Muscle of back (tissue), 11 donors: Measurements from ENCODE around the gene E2F4. TPM values are rescaled to one million over a fixed set of nuclear protein-coding genes. Genes with fewer than 3 reads are reported as not detected.

Experiments used
- DNase-seq, 3 donors: peaks; one replicate each; pipeline versions ENCODE4 v3.0.0 to v3.0.0-alpha.2; 2013
- polyA plus RNA-seq, 10 donors: library from polyadenylated mRNA; unstranded; fragments of 120-200 nt; gene quantifications; one replicate each; pipeline ENCODE4 v1.2.1, GENCODE V29; 2013; ENCODE audit not compliant: insufficient read length in 10 of 10

Gene E2F4
- polyA plus RNA-seq, 10 donors: 31.7 to 48.1 (median 41.0) TPM

- no peak for DNase-seq
These were observed 35.7 kb upstream of the E2F4 start for GRCh38 chr16:67156143-67156844.

DNA sequence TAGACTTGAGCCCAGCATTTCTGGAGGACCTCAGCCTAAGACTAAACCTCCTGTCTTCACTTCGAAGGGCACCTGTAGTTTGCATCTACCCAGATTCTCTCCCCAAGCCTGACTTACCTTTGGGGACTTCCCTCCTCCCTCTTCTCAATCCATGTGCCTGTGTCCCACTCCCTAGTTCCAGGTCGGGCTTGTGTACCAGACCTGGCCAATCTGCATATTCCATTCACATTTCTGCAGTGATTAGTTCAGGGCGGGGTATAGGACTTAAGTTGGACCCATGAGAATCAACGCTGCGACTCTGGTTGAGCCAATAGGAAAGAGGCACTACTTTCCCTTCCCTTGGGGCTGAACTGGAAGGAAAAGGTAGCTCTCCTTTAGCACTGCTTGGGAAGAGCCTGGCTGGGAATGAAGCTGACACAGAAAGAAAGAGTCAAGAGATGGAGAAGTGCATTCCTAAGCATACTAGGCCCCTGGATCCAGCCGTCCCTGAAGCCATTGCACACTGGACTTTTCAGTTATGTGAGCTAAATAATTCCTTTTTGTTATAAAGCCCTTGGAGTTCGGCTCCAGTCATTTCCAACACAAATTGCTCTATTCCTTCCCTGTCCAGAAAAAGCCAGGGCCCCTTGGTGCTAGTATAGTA is 34.7 kb upstream of the E2F4 start:
- DNase-seq: no peak

- no peak for DNase-seq
These were observed 33.9 kb upstream of the E2F4 start for GRCh38 chr16:67157892-67158635.

- peak in 1 of 3 donors; percentile 45 for DNase-seq
These were observed 33.0 kb upstream of the E2F4 start for GRCh38 chr16:67158637-67159600.

DNA sequence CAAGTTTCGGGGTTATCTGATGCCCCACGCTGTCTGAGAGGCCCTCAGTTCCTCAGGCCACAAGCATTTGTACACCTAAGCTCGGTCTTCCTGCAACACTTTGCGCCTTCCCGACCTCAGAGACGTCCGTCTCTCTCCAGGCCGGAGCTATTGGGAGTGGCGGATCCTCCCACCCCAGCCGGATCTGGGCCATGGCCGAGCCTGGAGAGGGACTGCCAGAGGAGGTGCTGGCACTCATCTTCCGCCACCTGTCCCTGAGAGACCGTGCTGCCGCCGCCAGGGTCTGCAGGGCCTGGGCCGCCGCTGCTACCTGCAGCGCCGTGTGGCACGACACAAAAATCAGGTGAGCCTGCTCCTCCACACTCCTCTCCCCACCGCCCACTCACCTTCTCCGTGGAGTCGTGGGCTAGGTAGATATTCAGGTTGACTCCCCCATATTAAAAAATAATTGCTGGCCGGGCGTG is 30.3 kb upstream of the E2F4 start:
- DNase-seq: no peak

DNA sequence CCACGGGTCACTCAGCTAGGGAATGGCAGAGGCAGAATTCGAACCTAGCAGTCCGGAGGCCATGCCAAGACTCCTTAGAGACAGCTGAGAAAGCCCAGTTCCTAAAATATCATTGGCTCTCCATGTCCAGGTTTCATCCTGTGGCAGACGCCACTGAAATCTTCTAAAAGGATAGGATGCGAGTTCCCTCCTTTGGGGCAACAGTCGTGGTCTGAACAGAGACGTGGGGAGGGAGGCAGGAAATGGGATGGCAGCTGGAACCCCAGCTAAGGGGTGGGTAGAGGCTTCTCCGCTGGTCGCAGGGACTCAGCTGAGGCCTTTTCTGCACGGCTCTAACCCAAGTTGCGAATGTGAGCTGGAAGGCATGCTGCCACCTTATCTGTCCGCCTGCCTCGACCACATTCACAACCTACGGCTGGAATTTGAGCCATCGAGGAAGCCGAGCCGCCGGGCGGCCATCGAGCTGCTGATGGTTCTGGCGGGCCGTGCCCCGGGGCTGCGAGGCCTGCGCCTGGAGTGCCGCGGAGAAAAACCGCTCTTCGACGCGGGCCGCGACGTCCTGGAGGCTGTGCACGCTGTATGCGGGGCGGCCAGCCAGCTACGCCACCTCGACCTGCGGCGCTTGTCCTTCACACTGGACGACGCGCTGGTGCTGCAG is 29.3 kb upstream of the E2F4 start:
- no peak for DNase-seq

DNA sequence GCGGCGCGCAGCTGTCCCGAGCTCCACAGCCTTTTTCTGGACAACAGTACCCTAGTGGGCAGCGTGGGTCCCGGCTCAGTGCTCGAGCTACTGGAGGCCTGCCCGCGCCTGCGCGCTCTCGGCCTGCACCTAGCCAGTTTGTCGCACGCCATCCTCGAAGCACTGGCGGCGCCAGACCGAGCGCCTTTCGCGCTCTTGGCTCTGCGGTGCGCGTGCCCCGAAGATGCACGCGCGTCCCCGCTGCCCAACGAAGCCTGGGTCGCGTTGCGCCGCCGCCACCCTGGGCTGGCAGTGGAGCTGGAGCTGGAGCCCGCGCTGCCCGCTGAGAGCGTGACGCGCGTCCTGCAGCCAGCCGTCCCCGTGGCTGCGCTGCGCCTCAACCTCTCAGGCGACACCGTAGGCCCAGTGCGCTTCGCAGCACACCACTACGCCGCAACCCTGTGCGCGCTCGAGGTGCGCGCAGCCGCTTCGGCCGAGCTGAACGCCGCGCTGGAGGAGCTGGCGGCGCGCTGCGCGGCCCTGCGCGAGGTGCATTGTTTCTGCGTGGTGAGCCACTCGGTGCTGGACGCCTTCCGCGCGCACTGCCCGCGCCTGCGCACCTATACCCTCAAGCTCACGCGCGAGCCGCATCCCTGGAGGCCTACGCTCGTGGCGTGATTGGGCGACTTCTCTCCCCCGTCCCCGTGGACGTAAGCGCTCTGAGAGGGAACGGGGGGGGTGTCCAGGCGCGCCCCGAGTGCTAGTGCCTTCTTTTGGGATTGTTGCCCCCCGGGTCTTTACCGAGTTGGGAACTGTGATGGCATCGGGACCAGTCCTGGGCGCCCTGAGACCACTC is 28.6 kb upstream of the E2F4 start:
- peak in 1 of 3 donors; percentile 78 for DNase-seq

DNA sequence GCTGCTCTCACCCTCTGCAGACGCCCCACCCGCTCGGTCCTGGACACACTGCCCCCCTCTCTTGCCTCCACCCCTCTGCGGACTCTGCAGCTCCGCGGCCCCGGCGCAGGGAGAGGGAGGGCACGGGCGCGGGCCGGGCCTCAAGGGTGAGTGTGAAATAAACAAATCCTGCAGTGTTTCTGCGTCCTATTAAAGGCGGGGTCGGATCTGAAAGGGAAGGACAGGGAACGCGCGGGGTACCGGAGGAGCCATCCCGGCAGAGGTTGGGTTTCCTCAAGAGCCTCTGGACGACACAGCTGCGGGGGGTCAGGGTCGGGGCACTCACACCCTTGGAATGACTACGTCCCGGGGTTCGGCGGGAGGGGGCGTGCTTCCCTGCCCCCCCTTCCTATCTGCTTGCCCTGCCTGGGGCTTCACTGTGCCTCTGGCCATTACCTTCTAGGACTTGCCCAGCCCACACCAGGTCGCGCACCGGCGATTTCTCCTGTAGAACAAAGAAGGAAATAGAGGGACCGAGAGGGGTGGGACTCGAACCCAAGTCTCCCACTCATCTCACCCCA is 27.9 kb upstream of the E2F4 start:
- no peak for DNase-seq

- no peak for DNase-seq
These were observed 27.3 kb upstream of the E2F4 start, which contains the start of gene HSF4 for GRCh38 chr16:67164599-67165061. Gene HSF4, plus strand, starts transcription at chr16:67164745. Its CDS starts 67 bp downstream, at chr16:67164812.

DNA sequence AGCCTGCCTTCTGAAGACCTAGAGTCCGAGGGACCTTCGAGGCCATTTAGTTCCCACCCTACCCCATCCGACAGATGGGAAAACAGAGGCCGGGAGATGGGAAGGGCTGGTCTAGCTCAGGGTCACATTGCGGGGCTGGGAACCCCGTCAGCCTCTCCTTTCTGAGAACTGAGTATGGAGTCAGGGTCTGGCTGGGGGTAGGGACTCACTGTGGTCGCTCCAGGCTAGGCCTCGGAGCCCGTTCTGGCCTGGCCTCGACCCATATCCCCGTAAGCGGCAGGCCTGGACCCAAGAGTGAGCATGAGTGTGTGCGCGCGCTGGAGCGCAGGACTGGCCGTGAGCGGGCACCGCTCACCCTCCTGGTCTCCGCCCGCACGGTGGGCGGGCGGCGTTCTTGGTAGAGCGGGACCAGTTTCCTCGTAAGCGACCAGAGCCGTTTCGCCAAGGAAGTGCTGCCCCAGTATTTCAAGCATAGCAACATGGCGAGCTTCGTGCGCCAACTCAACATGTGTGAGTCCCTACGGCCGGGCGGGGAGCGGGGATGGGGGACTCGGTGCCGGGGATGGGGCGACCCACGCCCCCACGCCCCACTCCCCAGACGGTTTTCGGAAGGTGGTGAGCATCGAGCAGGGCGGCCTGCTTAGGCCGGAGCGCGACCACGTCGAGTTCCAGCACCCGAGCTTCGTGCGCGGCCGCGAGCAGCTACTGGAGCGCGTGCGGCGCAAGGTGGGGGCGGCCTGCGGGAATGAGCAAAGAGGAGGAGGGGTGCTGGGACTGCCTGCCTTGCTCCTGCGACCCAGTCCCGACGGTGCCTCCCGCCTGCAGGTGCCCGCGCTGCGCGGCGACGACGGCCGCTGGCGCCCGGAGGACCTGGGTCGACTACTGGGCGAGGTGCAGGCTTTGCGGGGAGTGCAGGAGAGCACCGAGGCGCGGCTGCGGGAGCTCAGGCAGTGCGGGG is 26.6 kb upstream of the E2F4 start:
- peak in 1 of 3 donors; percentile 51 for DNase-seq

DNA sequence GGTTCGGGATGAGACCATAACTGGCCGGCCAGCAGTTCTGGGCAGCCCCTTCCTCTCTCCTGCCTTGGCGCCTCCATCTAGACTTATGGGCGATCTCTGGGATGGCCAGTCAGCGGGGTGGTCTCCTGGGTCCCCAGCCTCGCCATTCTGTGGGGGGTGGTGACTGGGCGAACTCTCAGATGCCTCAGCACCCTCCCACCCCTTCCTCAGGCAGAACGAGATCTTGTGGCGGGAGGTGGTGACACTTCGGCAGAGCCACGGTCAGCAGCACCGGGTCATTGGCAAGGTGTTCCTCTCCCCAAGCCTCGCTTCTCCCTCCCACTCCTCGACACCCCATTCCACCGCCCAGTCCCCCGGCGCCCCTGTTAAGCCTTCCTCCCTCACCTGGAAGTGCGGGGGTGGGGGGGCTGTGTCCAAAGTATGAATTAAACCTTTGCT is 25.8 kb upstream of the E2F4 start:
- DNase-seq: no peak

DNA sequence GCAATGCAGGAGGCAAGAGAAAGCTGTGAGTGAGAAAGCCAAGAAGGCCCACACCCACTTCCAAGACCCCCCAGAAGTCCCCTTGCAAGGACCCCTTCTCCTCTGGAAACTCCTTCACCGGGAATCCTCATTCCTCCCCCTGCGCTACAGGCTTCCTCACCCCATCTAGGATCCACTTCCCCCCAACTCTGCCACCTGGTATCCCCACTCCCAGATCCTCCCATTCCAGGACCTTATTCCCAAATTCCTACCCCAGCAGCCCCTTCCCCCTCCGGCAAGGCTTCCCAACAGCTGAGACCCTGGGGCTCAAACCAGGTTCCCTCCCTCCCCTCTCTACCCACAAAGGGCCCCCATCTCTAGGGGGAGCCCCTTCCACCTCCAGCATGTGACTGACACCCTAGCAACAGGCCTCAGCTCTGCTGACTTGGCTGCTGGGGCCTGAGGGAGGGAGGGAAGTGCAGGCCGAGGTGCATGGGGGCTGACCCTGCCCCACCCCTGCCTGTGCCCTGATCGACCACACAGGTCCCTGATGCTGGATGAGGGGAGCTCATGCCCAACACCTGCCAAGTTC is 25.3 kb upstream of the E2F4 start:
- no peak for DNase-seq

GRCh38 chr16:67167588-67167987 is 24.4 kb upstream of the E2F4 start:
- no peak for DNase-seq

GRCh38 chr16:67169011-67169451 is 22.9 kb upstream of the E2F4 start:
- DNase-seq: no peak

- DNase-seq: peak in 1 of 3 donors; percentile 48
These were observed 22.2 kb upstream of the E2F4 start for GRCh38 chr16:67169642-67170167.

DNA sequence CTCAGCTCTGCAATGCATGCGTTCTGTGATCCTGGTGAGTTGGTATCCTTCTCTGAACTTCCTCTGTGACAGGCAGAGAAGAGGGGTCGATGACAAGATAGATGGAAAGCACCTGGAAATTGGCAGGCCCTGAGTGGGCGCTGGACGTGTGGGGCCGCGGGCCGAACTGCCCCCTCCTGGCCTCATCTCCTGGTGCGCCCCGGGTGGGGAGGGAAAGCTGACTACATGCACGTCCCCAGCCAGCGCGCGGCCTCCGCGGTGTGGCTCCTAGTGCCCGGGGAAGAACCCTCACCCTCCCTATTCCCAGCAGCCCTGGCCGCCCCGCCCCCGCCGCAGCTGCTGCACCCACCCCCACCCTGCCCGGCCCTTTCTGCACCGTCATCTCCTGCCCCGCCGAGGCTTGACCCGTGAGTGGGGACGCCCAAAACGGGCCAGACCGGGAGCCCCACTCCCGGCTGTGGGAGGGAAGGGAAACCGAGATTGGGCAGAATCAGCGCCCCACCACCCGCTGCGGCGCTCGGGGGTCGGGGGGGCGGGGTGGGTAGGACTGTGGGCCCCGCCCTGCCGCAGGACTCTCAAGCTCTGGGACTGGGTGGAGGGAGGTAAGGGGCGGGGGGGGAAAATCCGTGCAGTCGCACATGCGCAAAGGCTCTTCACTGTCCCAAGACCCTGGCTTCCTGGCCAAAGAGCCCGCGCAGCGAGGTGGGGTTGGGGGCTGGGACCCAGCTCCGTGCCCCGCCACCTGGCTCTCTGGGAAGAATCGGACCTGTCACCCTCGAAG is 21.6 kb upstream of the E2F4 start, which contains the start of gene NOL3:
Gene NOL3, plus strand, starts transcription at position 371 of the 781 bp plus-strand sequence.
- DNase-seq: peak in 2 of 3 donors; percentile 72 to 73
